K562 (cell line): Measurements from ENCODE around the gene TP73. TPM values are rescaled to one million over a fixed set of nuclear protein-coding genes. Genes with fewer than 3 reads are reported as not detected.

Source experiments
- ATAC-seq: fragments of 200-7000 bp; cut with Tn5 transposase; 3 replicates; pipeline ENCODE4 v1.9.1; 2020; ENCODE audit warnings: moderate library complexity
- BruUV-seq: library from RNA; stranded (reverse); fragments of 400-500 nt; replicated peaks from 2 replicates; lab custom pipeline; 2021; lab: Mats Ljungman, UMichigan
- CTCF ChIA-PET: fragments of 300-600 bp; formaldehyde crosslinking; extraction: SDS; loops from one replicate; lab custom pipeline; 2021; ENCODE audit warnings: low intra/inter-chr PET ratio; lab: Yijun Ruan, JAX
- POLR2A ChIA-PET: fragments of 300-600, 350-650 bp; sonication (Branson Sonifier 250); formaldehyde crosslinking; extraction: SDS; loops from one replicate; lab custom pipeline; 2021; ENCODE audit warnings: antibody characterized with exemption, inconsistent platforms; lab: Yijun Ruan, JAX
- DNase-seq, 4 experiments: peaks; one replicate each; pipeline versions ENCODE4 v3.0.0 to v3.0.0-alpha.2; 2011 to 2018; ENCODE audit warnings: low spot score in 3 of 4, mixed read lengths in 3 of 4; ENCODE audit errors: extremely low read depth in 1 of 4
- FAIRE-seq: peaks from 2 replicates; lab custom pipeline; 2011; peaks lifted over from hg19 to GRCh38; lab: Jason Lieb, UNC
- H2AFZ ChIP-seq: 2 replicates; pipeline ENCODE4 v1.6.0; 2011; ENCODE audit warnings: low read depth, low read length, control low read depth, inconsistent platforms
- H3K27ac ChIP-seq: fragments of 200-600 bp; 3 replicates; pipeline ENCODE4 v1.8.0; 2011; ENCODE audit warnings: low read depth, mild to moderate bottlenecking, control low read depth, inconsistent platforms, low read length, moderate library complexity, mixed read lengths; ENCODE audit errors: extremely low read depth
- H3K27me3 ChIP-seq, 2 experiments: fragments of 300-600 bp in 1 of 2; 2 replicates in 1 of 2; 3 replicates in 1 of 2; pipeline versions ENCODE4 v1.6.0 to v1.8.0; 2011; ENCODE audit warnings: inconsistent platforms in 2 of 2, low read length in 2 of 2, mild to moderate bottlenecking in 1 of 2, mixed read lengths in 1 of 2, moderate library complexity in 1 of 2; ENCODE audit not compliant: control insufficient read depth in 2 of 2, insufficient read depth in 2 of 2
- H3K36me3 ChIP-seq: fragments of 300-600 bp; 3 replicates; pipeline ENCODE4 v1.8.0; 2011; ENCODE audit warnings: mild to moderate bottlenecking, low read length, inconsistent platforms; ENCODE audit not compliant: control insufficient read depth, insufficient read depth
- H3K4me1 ChIP-seq, 2 experiments: fragments of 200-600 bp in 1 of 2; replicated peaks in 1 of 2; 2 replicates in 1 of 2; 3 replicates in 1 of 2; pipeline versions ENCODE4 v1.5.1 to v1.8.0; 2011; ENCODE audit warnings: inconsistent platforms in 2 of 2, low read length in 2 of 2, mild to moderate bottlenecking in 1 of 2, mixed read lengths in 1 of 2, moderate library complexity in 1 of 2; ENCODE audit not compliant: control insufficient read depth in 2 of 2, insufficient read depth in 2 of 2
- H3K4me2 ChIP-seq: 2 replicates; pipeline ENCODE4 v1.6.1; 2011; ENCODE audit warnings: low read length, control low read depth, inconsistent platforms, mixed read lengths; ENCODE audit not compliant: insufficient read depth
- H3K4me3 ChIP-seq: fragments of 200-600 bp; sonication (generic), shearing (Covaris generic); 2 replicates; pipeline ENCODE4 v1.5.1; 2016; ENCODE audit warnings: control low read depth, inconsistent platforms
- H3K79me2 ChIP-seq: fragments of 200-600 bp; 3 replicates; pipeline ENCODE4 v1.8.0; 2011; ENCODE audit warnings: low read length, inconsistent platforms; ENCODE audit not compliant: control insufficient read depth, insufficient read depth
- H3K9ac ChIP-seq, 2 experiments: 2 replicates each; pipeline versions ENCODE4 v1.6.0 to v1.6.1; 2011; ENCODE audit warnings: low read depth in 2 of 2, low read length in 2 of 2, control low read depth in 1 of 2, inconsistent platforms in 1 of 2, mild to moderate bottlenecking in 1 of 2, mixed read lengths in 1 of 2; ENCODE audit not compliant: insufficient read depth in 1 of 2
- H3K9me1 ChIP-seq: one replicate; pipeline ENCODE4 v1.6.0; 2011; ENCODE audit warnings: inconsistent platforms, mild to moderate bottlenecking, low read length, moderate library complexity; ENCODE audit not compliant: control insufficient read depth, insufficient read depth
- H3K9me3 ChIP-seq: replicated peaks from 2 replicates; pipeline ENCODE4 v1.5.1; 2011; ENCODE audit warnings: low read depth, low read length, inconsistent platforms; ENCODE audit not compliant: control insufficient read depth, insufficient read depth
- H4K20me1 ChIP-seq: replicated peaks from 2 replicates; pipeline ENCODE4 v1.6.1; 2011; ENCODE audit warnings: low read length, inconsistent platforms, mixed read lengths; ENCODE audit not compliant: control insufficient read depth, insufficient read depth
- ARID3B ChIP-seq: fragments of 250-450 bp; sonication (Bioruptor Pico); IDR thresholded peaks from 2 replicates; pipeline ENCODE4 v1.4.0; 2020; ENCODE audit warnings: borderline replicate concordance
- ETV6 ChIP-seq, 3 experiments: fragments of 150-350 bp in 1 of 3; sonication (generic) in 1 of 3; formaldehyde crosslinking in 1 of 3; IDR thresholded peaks; 2 replicates each; pipeline versions ENCODE4 v1.6.1 to v1.8.0; 2014 to 2022; ENCODE audit warnings: borderline replicate concordance in 2 of 3, low read depth in 2 of 3, antibody characterized with exemption in 1 of 3, low read length in 1 of 3, mild to moderate bottlenecking in 1 of 3, missing genetic modification reagents in 1 of 3
- MBD1 ChIP-seq: fragments of 250-450 bp; sonication (Bioruptor Pico); IDR thresholded peaks from 2 replicates; pipeline ENCODE4 v1.8.0; 2022; ENCODE audit warnings: inconsistent platforms
- MCM7 ChIP-seq, 2 experiments: fragments of 450-650 bp; IDR thresholded peaks; 2 replicates each; pipeline ENCODE4 v1.6.1; 2016 to 2018
- NFIX ChIP-seq: fragments of 250-450 bp; sonication (Bioruptor Pico); IDR thresholded peaks from 2 replicates; pipeline ENCODE4 v1.4.0; 2020; ENCODE audit warnings: low read depth, mild to moderate bottlenecking, moderate library complexity
- PHB ChIP-seq: fragments of 250-450 bp; sonication (Bioruptor Pico); IDR thresholded peaks from 2 replicates; pipeline ENCODE4 v1.5.0; 2021
- POLR2A ChIP-seq: fragments of 450-650 bp; conservative IDR thresholded peaks from 2 replicates; pipeline ENCODE4 v1.6.1; 2016
- PTBP1 ChIP-seq: fragments of 200-400 bp; formaldehyde crosslinking; IDR thresholded peaks from 2 replicates; pipeline ENCODE4 v1.6.1; 2017; ENCODE audit warnings: low read depth, low read length
- SMAD3 ChIP-seq: fragments of 450-650 bp; formaldehyde crosslinking; conservative IDR thresholded peaks from 2 replicates; pipeline ENCODE4 v1.4.0; 2020; ENCODE audit warnings: mild to moderate bottlenecking
- TSC22D4 ChIP-seq: fragments of 450-650 bp; IDR thresholded peaks from 2 replicates; pipeline ENCODE4 v1.6.1; 2016; ENCODE audit warnings: missing genetic modification characterization, missing biosample characterization, control low read depth
- ZNF655 ChIP-seq: fragments of 250-450 bp; sonication (Bioruptor Pico); IDR thresholded peaks from 2 replicates; pipeline ENCODE4 v1.5.0; 2021
- WGBS: fragments of 100-300 bp; shearing (Covaris generic); methylation state at CpG from one replicate; pipeline ENCODE4 v1.1.6; 2016; ENCODE audit warnings: low coverage, mixed read lengths; ENCODE audit not compliant: insufficient coverage; ENCODE audit errors: missing lambda C conversion rate; 5-methylcytosine and 5-hydroxymethylcytosine counted together
- in situ Hi-C: fragments of 300-500 bp; cut with MboI; formaldehyde crosslinking; loops from 4 replicates; pipeline ENCODE4 v1.15.0; 2018; ENCODE audit warnings: inconsistent platforms, mixed read lengths
- intact Hi-C: fragments of 100-400 bp; cut with micrococcal nuclease; formaldehyde crosslinking; loops from 2 replicates; pipeline ENCODE4 v1.14.2; 2022
- polyA plus RNA-seq, 8 experiments: library from polyadenylated mRNA; depleted of rRNA in 4 of 8; stranded (reverse) in 5 of 8; unstranded in 3 of 8; fragments of >200 nt; fragmentation: Nextera tagmentation in 2 of 8; fragmentation: Illumina TruSeq in 1 of 8; extraction: Ambion mirVana in 2 of 8; extraction: Trizol in 1 of 8; gene quantifications; 2 replicates each; pipeline versions ENCODE4 v1.2.1 to v1.2.3, GENCODE V29; 2011 to 2014; ENCODE audit warnings: inconsistent platforms in 1 of 8, missing spikeins in 1 of 8
- total RNA-seq, 7 experiments: library from RNA; depleted of rRNA in 6 of 7; stranded (reverse); fragments of >200 nt in 6 of 7; fragmentation: Illumina TruSeq in 2 of 7; extraction: Trizol in 2 of 7; gene quantifications; 2 replicates each; pipeline versions ENCODE4 v1.2.1 to v1.2.3, GENCODE V29; 2011 to 2021; ENCODE audit warnings: low replicate concordance in 1 of 7

The TP73 gene
- total and polyA plus RNA-seq, 9 of the 15 experiments (the other 6 are each of a cell fraction or from before 2014, with no cell fraction given) = 0.07 to 1.6 (median 0.40) TPM; not detected in 2

DNA sequence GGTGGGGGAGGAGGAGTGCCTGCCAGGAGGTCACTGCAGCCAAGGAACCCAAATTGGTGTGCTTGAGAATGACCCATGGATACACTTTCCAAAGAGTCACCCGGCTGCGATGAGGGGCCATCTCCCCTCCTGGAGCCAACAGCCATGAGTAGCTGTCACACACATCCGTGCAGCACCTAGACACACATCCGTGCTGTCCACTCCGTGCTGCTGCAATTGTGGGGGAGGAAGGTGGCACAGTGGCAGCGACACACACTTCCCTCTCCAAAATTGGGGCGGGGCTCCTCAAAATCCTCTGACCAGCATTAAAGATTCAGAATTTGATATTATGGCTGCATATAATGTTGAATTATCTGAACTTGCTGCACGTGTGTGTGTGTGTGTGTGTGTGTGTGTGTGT lies 15.8 kb downstream of the TP73 start:
- intact Hi-C loops (no loop called here), in situ Hi-C loops (no loop called here)
- ChIA-PET CTCF (no interaction called here), POLR2A (interaction anchor here (0.7 to 1.2 kb wide), 3 partner anchors 13 to 425 kb away, joined by 3 to 5 read pairs (median 4); no protein-coding TSS in a partner anchor)
- H3K9me3 ChIP-seq = no peaks in the 10 kb centered on the region
- no peak overlapping the region for H3K9ac ChIP-seq
- FAIRE-seq (no peak), ATAC-seq (no peak), DNase-seq (no peak)
- no peaks in the 10 kb centered on the region for H3K79me2 ChIP-seq
- peaks cover 3 to 48% of the 10 kb centered on the region in 2 experiments; a peak in 3 of 5 replicates for H3K4me1 ChIP-seq
- TF ChIP-seq ARID3B (CRISPR knock-in tag) (no peak), MBD1 (CRISPR knock-in tag) (no peak), PTBP1 (no peak), POLR2A (no peak), TSC22D4 (no peak), ETV6 (IDR thresholded peaks at IDR 0.05; ENCODE audit: borderline replicate concordance in 1 of 2, low read depth in 2 of 2, low read length in 1 of 2) (no peak), ETV6 (CRISPR knock-in tag; IDR thresholded peaks at IDR 0.05; ENCODE audit: borderline replicate concordance) (no peak), MCM7 (IDR thresholded peaks at IDR 0.05) (no peak), ZNF655 (CRISPR knock-in tag) (no peak), SMAD3 (CRISPR knock-in tag) (no peak), PHB (no peak), NFIX (no peak)
- WGBS = 31% methylated on average over 8 of the region's 8 CpGs
- H2AFZ ChIP-seq = no peak overlapping the region
- H3K36me3 ChIP-seq = no peaks in the 10 kb centered on the region
- no peak overlapping the region for H3K27ac ChIP-seq
- H3K4me3 ChIP-seq = no peak overlapping the region
- no TSS peak for BruUV-seq
- H3K9me1 ChIP-seq = no peaks in the 10 kb centered on the region
- H4K20me1 ChIP-seq = peaks cover 39% of the 10 kb centered on the region
- H3K27me3 ChIP-seq = peaks cover 32 to 66% of the 10 kb centered on the region in 2 experiments; a peak in 4 of 5 replicates
- no peak overlapping the region for H3K4me2 ChIP-seq
